Tibial artery (tissue), 4 donors: ENCODE results near the gene AIG1.

ENCODE experiments used
- DNase-seq, 2 donors: peaks; one replicate each; pipeline ENCODE4 v3.0.0-alpha.2; 2019
- H3K27ac ChIP-seq, 2 donors: fragments of 200-600 bp; sonication (generic) in 1 of 2; 1 replicate in 1 of 2; 2 replicates in 1 of 2; pipeline ENCODE4 v1.5.1; 2018 to 2019; ENCODE audit warnings: mild to moderate bottlenecking in 1 of 2
- H3K27me3 ChIP-seq, 2 donors: fragments of 200-600 bp; sonication (generic) in 1 of 2; one replicate each; pipeline versions ENCODE4 v1.5.1 to v1.6.0; 2016 to 2019
- H3K36me3 ChIP-seq, 3 donors: fragments of 200-600 bp; sonication (generic) in 2 of 3; one replicate each; pipeline ENCODE4 v1.5.1; 2016 to 2019; ENCODE audit warnings: mild to moderate bottlenecking in 2 of 3
- H3K4me1 ChIP-seq, 4 donors: fragments of 200-600 bp; sonication (generic) in 2 of 4; 1 replicate in 3 of 4; 2 replicates in 1 of 4; pipeline ENCODE4 v1.5.1; 2016 to 2019
- H3K4me3 ChIP-seq, 2 donors: fragments of 200-600 bp; sonication (generic) in 1 of 2; 1 replicate in 1 of 2; 2 replicates in 1 of 2; pipeline ENCODE4 v1.5.1; 2018 to 2019; ENCODE audit warnings: mild to moderate bottlenecking in 2 of 2
- H3K9me3 ChIP-seq, 3 donors: fragments of 200-600 bp; sonication (generic) in 1 of 3; one replicate each; pipeline ENCODE4 v1.5.1; 2016 to 2019
- intact Hi-C: fragments of 100-400 bp; cut with DNase I; formaldehyde crosslinking; loops from one replicate; pipeline ENCODE4 v1.15.0; 2023; ENCODE audit warnings: low total_unique reads
- TF ChIP-seq, protein P1 (sequence below), 2 experiments: fragments of 200-600 bp in 1 of 2; fragments of 450-650 bp in 1 of 2; IDR thresholded peaks; one replicate each; pipeline ENCODE4 v1.5.1; 2017 to 2019; ENCODE audit warnings: antibody characterized with exemption in 2 of 2, mild to moderate bottlenecking in 1 of 2, moderate library complexity in 1 of 2

Gene AIG1

DNA sequence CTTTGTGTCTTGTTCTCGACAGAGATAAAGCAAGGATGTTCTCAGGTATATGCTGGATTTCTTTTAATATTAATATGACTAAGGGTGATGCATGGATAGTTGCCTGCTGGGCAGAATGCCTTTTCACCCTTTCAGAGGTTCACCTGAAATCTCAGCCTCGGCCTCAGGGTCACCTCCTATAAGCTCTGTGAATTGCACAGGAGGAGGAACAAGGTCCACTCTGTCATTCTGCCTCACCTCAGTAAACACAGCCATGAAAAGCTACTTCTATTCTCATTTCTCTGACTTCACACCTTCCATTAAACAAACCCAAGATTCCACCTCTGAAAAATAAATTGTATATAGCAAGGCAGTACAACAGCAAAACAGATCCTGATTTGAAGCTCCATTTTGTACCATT lies 38.1 kb upstream of the AIG1 start:
- no peak for DNase-seq
- no peaks in the 10 kb centered on the region for H3K27me3 ChIP-seq
- intact Hi-C loops: no loop called here

DNA sequence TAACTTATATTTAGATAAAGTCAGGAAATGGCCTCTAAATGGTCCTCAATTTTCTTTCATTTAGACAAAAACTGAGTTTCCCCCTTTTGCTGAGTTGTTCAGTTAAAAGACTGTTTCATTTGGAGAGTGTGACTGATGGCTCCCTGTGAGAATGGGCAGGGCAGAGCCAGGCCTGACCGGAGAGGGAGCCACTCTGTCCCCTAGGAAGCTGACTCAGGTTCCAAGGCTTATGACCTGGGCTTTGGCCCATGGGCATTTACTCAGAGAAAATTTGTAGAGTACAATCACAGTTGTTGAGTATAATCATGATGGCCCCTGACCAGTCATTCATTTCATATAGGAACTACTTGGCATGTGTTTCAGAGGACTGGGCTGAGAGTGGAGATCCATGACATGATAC lies 37.0 kb upstream of the AIG1 start:
- TF ChIP-seq, protein P1, sequence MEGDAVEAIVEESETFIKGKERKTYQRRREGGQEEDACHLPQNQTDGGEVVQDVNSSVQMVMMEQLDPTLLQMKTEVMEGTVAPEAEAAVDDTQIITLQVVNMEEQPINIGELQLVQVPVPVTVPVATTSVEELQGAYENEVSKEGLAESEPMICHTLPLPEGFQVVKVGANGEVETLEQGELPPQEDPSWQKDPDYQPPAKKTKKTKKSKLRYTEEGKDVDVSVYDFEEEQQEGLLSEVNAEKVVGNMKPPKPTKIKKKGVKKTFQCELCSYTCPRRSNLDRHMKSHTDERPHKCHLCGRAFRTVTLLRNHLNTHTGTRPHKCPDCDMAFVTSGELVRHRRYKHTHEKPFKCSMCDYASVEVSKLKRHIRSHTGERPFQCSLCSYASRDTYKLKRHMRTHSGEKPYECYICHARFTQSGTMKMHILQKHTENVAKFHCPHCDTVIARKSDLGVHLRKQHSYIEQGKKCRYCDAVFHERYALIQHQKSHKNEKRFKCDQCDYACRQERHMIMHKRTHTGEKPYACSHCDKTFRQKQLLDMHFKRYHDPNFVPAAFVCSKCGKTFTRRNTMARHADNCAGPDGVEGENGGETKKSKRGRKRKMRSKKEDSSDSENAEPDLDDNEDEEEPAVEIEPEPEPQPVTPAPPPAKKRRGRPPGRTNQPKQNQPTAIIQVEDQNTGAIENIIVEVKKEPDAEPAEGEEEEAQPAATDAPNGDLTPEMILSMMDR (IDR thresholded peaks at IDR 0.05): no peak
- Histone ChIP-seq H3K4me1 (peaks cover 0 to 4% (median 0%) of the 10 kb centered on the region in 4 donors), H3K4me3 (no peak overlapping the region), H3K27ac (no peak overlapping the region), H3K27me3 (no peaks in the 10 kb centered on the region), H3K9me3 (no peaks in the 10 kb centered on the region), H3K36me3 (no peaks in the 10 kb centered on the region)
- no peak for DNase-seq
- intact Hi-C loops: no loop called here

More for the DNA sequence above, 38.1 kb upstream of the AIG1 start:
- Histone ChIP-seq H3K9me3 (no peaks in the 10 kb centered on the region), H3K4me3 (no peak overlapping the region), H3K27ac (no peak overlapping the region), H3K36me3 (no peaks in the 10 kb centered on the region), H3K4me1 (peaks cover 0 to 4% (median 0%) of the 10 kb centered on the region in 4 donors)
- TF ChIP-seq, protein P1 (IDR thresholded peaks at IDR 0.05): no peak

DNA sequence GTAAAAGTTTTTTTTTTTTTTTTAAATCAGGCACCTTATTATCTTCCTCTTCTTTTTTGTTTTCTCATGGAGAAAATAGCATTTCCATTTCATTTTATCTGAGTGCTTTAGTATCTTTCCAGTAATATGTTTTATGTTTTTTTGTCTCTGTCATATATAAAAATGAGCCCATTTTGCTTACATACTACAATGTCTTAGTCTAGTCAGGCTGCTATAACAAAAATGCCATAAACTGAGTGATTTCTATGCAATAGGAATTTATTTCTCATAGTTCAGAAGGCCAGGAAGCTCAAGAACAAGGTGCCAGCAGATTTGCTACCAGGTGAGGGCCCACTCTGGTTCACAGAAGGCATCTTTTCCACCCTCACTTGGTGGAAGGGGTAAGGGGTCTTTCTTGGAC lies 35.7 kb upstream of the AIG1 start:
- DNase-seq: no peak
- H3K36me3 ChIP-seq: no peaks in the 10 kb centered on the region
- H3K9me3 ChIP-seq: no peaks in the 10 kb centered on the region
- no peaks in the 10 kb centered on the region for H3K27me3 ChIP-seq
- no peak overlapping the region for H3K4me3 ChIP-seq
- intact Hi-C loops: no loop called here
- TF ChIP-seq, protein P1 (IDR thresholded peaks at IDR 0.05): no peak
- H3K27ac ChIP-seq: no peak overlapping the region
- H3K4me1 ChIP-seq: peaks cover 0 to 4% (median 0%) of the 10 kb centered on the region in 4 donors

DNA sequence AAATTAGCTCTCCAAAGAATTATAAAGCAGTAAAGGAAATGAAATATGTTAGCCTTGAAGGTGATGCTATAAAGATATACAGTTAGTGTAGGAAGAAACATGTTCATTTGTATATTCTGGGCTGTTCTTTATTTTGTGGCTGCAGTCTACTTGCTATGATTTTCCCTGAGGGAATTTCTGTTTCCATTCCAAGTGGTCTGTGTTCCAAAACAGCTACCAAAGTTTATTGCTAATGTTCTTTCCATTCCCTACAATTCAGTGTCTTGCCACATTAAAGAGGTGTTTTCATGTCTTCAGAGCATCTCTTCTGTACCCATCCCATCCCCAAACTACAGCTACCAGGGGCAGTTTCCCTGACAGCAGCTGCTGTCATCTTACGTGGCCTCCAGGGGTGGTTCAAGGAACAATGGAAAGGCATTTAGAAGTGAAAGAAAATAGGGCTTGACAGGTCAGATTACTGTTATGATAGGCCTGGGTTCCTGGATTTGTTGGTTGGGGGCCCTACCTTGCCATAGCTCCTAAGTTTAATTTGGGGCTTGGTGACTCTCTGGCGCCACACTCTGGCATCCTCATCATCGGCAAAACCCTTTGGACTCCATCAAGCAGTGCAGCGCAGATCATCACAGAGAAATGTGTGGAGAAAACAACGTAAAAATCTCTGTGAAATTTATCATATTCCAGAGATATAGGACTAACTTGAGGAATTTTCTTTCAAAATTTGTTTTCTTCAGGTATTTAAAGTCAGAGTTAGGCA lies 33.8 kb upstream of the AIG1 start:
- no peaks in the 10 kb centered on the region for H3K9me3 ChIP-seq
- H3K27me3 ChIP-seq: no peaks in the 10 kb centered on the region
- peaks cover 0 to 4% (median 0%) of the 10 kb centered on the region in 4 donors for H3K4me1 ChIP-seq
- no peaks in the 10 kb centered on the region for H3K36me3 ChIP-seq
- peak in 1 of 2 donors; percentile 31 for DNase-seq
- no peak overlapping the region for H3K4me3 ChIP-seq
- H3K27ac ChIP-seq: no peak overlapping the region
- TF ChIP-seq, protein P1 (IDR thresholded peaks at IDR 0.05): peak; percentile 44 to 57
- intact Hi-C loops: no loop called here

DNA sequence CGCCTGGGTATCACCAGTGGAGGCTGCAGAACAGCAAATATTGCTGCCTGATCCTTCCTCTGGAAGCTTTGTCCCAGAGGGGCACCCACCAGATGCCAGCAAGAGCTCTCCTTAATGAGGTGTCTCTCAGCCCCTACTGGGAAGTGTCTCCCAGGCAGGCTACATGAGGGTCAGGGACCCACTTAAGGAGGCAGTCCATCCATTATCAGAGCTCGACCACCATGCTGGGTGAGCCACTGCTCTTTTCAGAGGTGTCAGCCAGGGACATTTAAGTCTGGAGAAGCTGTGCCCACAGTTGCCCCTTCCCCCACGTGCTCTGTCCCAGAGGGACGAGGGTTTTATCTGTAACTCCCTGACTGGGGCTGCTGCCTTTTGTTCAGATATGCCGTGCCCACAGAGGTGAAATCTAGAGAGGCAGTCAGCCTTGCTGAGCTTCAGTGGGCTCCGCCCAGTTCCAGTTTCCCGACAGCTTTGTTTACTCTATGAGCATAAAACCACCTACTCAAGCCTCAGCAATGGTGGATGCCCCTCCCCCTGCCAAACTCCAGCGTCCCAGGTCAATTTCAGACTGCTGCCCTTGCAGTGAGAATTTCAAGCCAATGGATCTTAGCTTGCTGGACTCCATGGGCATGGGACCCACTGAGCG lies 25.9 kb upstream of the AIG1 start:
- H3K4me1 ChIP-seq: no peaks in the 10 kb centered on the region
- no peak for DNase-seq
- no peak overlapping the region for H3K4me3 ChIP-seq
- H3K27ac ChIP-seq: no peak overlapping the region
- TF ChIP-seq, protein P1 (IDR thresholded peaks at IDR 0.05): no peak
- intact Hi-C loops: no loop called here
- no peaks in the 10 kb centered on the region for H3K9me3 ChIP-seq
- no peaks in the 10 kb centered on the region for H3K27me3 ChIP-seq
- H3K36me3 ChIP-seq: no peaks in the 10 kb centered on the region
